Breast epithelium (tissue), 4 donors: ENCODE data around the gene SLC8A2. TPM values are rescaled to one million over a fixed set of nuclear protein-coding genes. Genes with fewer than 3 reads are reported as not detected.

ENCODE experiments used
- DNase-seq, 2 donors: peaks; one replicate each; pipeline ENCODE4 v3.0.0-alpha.2; 2019; ENCODE audit warnings: low spot score in 2 of 2
- H3K27ac ChIP-seq, 2 donors: fragments of 200-600 bp; sonication (generic) in 1 of 2; one replicate each; pipeline ENCODE4 v1.5.1; 2016 to 2019; ENCODE audit warnings: mild to moderate bottlenecking in 1 of 2
- H3K27me3 ChIP-seq, 2 donors: fragments of 200-600 bp; sonication (generic) in 1 of 2; one replicate each; pipeline versions ENCODE4 v1.5.1 to v1.6.0; 2017 to 2019; ENCODE audit warnings: control low read depth in 1 of 2, mild to moderate bottlenecking in 1 of 2
- H3K36me3 ChIP-seq: fragments of 200-600 bp; one replicate; pipeline ENCODE4 v1.5.1; 2019
- H3K4me1 ChIP-seq, 2 donors: fragments of 200-600 bp; sonication (generic); one replicate each; pipeline ENCODE4 v1.5.1; 2016 to 2019; ENCODE audit warnings: control low read depth in 1 of 2
- H3K4me3 ChIP-seq, 3 donors: fragments of 200-600 bp; sonication (generic); 1 replicate in 2 of 3; 2 replicates in 1 of 3; pipeline ENCODE4 v1.5.1; 2016 to 2019; ENCODE audit warnings: mild to moderate bottlenecking in 3 of 3, moderate library complexity in 2 of 3
- H3K9me3 ChIP-seq, 2 donors: fragments of 200-600 bp; sonication (generic) in 1 of 2; one replicate each; pipeline ENCODE4 v1.5.1; 2016 to 2019; ENCODE audit warnings: control low read depth in 1 of 2
- POLR2A ChIP-seq: fragments of 450-650 bp; IDR thresholded peaks from one replicate; pipeline ENCODE4 v1.6.1; 2016; ENCODE audit warnings: antibody characterized with exemption, mild to moderate bottlenecking, moderate library complexity
- POLR2AphosphoS5 ChIP-seq, 3 donors: sonication (generic); formaldehyde crosslinking; IDR thresholded peaks; one replicate each; pipeline ENCODE4 v1.6.1; 2017; ENCODE audit warnings: antibody characterized with exemption in 3 of 3
- intact Hi-C: fragments of 100-400 bp; cut with DNase I; formaldehyde crosslinking; loops from one replicate; pipeline ENCODE4 v1.15.1; 2023; ENCODE audit warnings: low total_unique reads
- total RNA-seq, 3 donors: library from RNA; depleted of rRNA; stranded (reverse); fragments of >200 nt; gene quantifications; one replicate each; pipeline ENCODE4 v1.1.0, GENCODE V29; 2016
- TF ChIP-seq, protein P1 (sequence below), 3 donors: fragments of 450-650 bp; IDR thresholded peaks; one replicate each; pipeline ENCODE4 v1.5.1; 2016 to 2017; ENCODE audit warnings: antibody characterized with exemption in 3 of 3, mild to moderate bottlenecking in 3 of 3, moderate library complexity in 3 of 3

SLC8A2 gene
- total RNA-seq, 3 donors from 2014 or later: under 0.01 to 0.29 TPM; not detected in 1

GRCh38 chr19:47402504-47402903 lies 69.2 kb downstream of the SLC8A2 start:
- no peaks in the 10 kb centered on the region for H3K36me3 ChIP-seq
- H3K27me3 ChIP-seq: no peaks in the 10 kb centered on the region
- H3K27ac ChIP-seq: no peak overlapping the region
- intact Hi-C loops: no loop called here
- no peaks in the 10 kb centered on the region for H3K9me3 ChIP-seq
- no peak for DNase-seq
- H3K4me3 ChIP-seq: no peak overlapping the region
- no peaks in the 10 kb centered on the region for H3K4me1 ChIP-seq
- TF ChIP-seq POLR2A (no peak), POLR2AphosphoS5 (IDR thresholded peaks at IDR 0.05) (no peak)
- TF ChIP-seq, protein P1, sequence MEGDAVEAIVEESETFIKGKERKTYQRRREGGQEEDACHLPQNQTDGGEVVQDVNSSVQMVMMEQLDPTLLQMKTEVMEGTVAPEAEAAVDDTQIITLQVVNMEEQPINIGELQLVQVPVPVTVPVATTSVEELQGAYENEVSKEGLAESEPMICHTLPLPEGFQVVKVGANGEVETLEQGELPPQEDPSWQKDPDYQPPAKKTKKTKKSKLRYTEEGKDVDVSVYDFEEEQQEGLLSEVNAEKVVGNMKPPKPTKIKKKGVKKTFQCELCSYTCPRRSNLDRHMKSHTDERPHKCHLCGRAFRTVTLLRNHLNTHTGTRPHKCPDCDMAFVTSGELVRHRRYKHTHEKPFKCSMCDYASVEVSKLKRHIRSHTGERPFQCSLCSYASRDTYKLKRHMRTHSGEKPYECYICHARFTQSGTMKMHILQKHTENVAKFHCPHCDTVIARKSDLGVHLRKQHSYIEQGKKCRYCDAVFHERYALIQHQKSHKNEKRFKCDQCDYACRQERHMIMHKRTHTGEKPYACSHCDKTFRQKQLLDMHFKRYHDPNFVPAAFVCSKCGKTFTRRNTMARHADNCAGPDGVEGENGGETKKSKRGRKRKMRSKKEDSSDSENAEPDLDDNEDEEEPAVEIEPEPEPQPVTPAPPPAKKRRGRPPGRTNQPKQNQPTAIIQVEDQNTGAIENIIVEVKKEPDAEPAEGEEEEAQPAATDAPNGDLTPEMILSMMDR (IDR thresholded peaks at IDR 0.05): no peak

GRCh38 chr19:47398707-47399597 lies 72.7 kb downstream of the SLC8A2 start:
- Histone ChIP-seq H3K27ac (no peak overlapping the region), H3K4me1 (no peaks in the 10 kb centered on the region), H3K27me3 (no peaks in the 10 kb centered on the region), H3K4me3 (no peak overlapping the region), H3K9me3 (no peaks in the 10 kb centered on the region), H3K36me3 (no peaks in the 10 kb centered on the region)
- no peak for DNase-seq
- intact Hi-C loops: no loop called here
- TF ChIP-seq, protein P1 (IDR thresholded peaks at IDR 0.05): no peak
- TF ChIP-seq POLR2A (no peak), POLR2AphosphoS5 (IDR thresholded peaks at IDR 0.05) (no peak)

DNA sequence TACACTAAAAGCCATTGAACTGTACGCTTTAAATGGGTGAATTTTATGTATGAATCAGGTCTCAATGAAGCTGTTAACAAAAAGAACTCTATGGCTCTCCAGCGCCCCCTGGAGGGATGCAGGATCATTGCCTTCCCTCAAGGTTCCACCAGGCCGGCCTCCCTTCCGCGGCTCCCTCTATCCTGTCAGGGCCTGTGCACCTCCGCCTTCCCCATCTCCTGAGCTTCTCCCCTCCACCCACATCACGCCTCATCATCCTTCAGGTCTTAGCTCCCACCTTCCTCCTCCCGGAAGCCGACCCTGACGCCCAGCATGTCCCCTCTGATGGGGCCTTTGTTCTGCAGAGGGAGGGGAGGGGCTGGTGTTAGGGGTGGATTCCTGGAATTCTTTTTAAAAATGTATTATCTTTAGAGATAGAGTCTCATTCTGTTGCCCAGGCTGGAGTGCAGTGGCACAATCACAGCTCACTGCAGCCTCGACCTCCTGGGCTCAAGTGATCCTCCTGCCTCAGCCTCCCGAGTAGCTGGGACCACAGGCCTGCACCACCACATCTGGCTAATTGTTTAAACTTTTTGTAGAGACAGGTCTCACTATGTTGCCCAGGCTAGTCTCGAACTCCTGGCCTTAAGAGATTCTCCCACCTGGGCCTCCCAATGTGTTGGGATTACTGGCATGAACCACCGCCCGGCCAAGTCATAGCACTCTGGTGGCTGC lies 80.0 kb downstream of the SLC8A2 start:
- Histone ChIP-seq H3K9me3 (no peaks in the 10 kb centered on the region), H3K36me3 (no peaks in the 10 kb centered on the region), H3K4me3 (no peak overlapping the region), H3K27me3 (no peaks in the 10 kb centered on the region), H3K4me1 (no peaks in the 10 kb centered on the region), H3K27ac (no peak overlapping the region)
- DNase-seq: peak; percentile 30 to 79
- intact Hi-C loops: no loop called here
- TF ChIP-seq POLR2A: no peak
- TF ChIP-seq, protein P1 (IDR thresholded peaks at IDR 0.05): peak; percentile 55 to 90 (median 83)

- Histone ChIP-seq H3K36me3 (no peaks in the 10 kb centered on the region), H3K27me3 (no peaks in the 10 kb centered on the region), H3K4me1 (no peaks in the 10 kb centered on the region), H3K27ac (no peak overlapping the region), H3K9me3 (no peaks in the 10 kb centered on the region), H3K4me3 (no peak overlapping the region)
- TF ChIP-seq POLR2A (no peak), POLR2AphosphoS5 (IDR thresholded peaks at IDR 0.05) (no peak)
- TF ChIP-seq, protein P1 (IDR thresholded peaks at IDR 0.05): no peak
- intact Hi-C loops: no loop called here
- no peak for DNase-seq
These were observed 80.9 kb downstream of the SLC8A2 start for GRCh38 chr19:47390533-47391488.
